Peyer's patch (tissue), 4 donors: ENCODE measurements around the gene MYBPC3.

Experiments used
- POLR2A ChIP-seq, 2 donors: fragments of 450-650 bp; IDR thresholded peaks; one replicate each; pipeline ENCODE4 v1.5.1; 2017; ENCODE audit warnings: antibody characterized with exemption in 2 of 2, mild to moderate bottlenecking in 2 of 2, moderate library complexity in 2 of 2
- TF ChIP-seq, protein P1 (sequence below), 6 experiments: fragments of 450-650 bp in 4 of 6; fragments of 200-600 bp in 2 of 6; sonication (generic) in 1 of 6; IDR thresholded peaks; one replicate each; pipeline ENCODE4 v1.5.1; 2017 to 2019; ENCODE audit warnings: antibody characterized with exemption in 6 of 6, mild to moderate bottlenecking in 3 of 6, moderate library complexity in 1 of 6

DNA sequence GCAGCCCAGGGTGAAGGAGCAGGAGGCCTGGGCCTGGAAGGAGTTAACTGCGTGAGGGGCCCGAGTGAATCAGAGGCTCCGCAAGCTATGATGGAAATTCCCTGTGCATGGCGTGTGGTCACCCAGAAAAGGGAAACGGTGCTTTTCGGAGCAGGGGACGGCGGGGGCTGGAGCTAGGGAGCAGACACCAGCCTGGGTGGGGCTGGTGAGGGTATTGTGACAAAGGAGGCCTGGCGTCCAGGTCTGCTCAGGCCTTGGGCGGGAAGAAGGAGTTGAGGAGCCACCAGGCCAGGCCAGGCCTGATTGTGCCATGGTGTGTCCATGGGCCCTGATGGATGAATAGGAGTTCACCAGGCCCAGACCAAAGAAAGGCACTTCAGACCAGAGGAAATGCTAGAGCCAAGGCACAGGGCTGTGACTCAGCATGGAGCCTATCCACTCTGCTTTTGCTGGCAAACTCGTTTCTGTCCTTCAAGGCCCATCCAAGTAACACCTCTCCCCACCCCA, 38.6 kb upstream of the MYBPC3 start:
- TF ChIP-seq, protein P1, sequence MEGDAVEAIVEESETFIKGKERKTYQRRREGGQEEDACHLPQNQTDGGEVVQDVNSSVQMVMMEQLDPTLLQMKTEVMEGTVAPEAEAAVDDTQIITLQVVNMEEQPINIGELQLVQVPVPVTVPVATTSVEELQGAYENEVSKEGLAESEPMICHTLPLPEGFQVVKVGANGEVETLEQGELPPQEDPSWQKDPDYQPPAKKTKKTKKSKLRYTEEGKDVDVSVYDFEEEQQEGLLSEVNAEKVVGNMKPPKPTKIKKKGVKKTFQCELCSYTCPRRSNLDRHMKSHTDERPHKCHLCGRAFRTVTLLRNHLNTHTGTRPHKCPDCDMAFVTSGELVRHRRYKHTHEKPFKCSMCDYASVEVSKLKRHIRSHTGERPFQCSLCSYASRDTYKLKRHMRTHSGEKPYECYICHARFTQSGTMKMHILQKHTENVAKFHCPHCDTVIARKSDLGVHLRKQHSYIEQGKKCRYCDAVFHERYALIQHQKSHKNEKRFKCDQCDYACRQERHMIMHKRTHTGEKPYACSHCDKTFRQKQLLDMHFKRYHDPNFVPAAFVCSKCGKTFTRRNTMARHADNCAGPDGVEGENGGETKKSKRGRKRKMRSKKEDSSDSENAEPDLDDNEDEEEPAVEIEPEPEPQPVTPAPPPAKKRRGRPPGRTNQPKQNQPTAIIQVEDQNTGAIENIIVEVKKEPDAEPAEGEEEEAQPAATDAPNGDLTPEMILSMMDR (IDR thresholded peaks at IDR 0.05): no peak
- no peak for TF ChIP-seq POLR2A (IDR thresholded peaks at IDR 0.05)
